ENCODE measurements around the gene ITGBL1.

The ITGBL1 gene, protein sequence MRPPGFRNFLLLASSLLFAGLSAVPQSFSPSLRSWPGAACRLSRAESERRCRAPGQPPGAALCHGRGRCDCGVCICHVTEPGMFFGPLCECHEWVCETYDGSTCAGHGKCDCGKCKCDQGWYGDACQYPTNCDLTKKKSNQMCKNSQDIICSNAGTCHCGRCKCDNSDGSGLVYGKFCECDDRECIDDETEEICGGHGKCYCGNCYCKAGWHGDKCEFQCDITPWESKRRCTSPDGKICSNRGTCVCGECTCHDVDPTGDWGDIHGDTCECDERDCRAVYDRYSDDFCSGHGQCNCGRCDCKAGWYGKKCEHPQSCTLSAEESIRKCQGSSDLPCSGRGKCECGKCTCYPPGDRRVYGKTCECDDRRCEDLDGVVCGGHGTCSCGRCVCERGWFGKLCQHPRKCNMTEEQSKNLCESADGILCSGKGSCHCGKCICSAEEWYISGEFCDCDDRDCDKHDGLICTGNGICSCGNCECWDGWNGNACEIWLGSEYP

GRCh38 chr13:101452519-101453485 lies at the start of gene ITGBL1:
ITGBL1 (plus strand) TSS chr13:101452675; CDS start chr13:101452834, 159 bp downstream.
- no peak within 1 kb of the TSS for H3K4me3 ChIP-seq (ENCODE audit: low read depth, low read length, poor library complexity, severe bottlenecking)
- H3K36me3 ChIP-seq (ENCODE audit: insufficient read depth, low read length): no peaks in the 10 kb centered on the region
- TF ChIP-seq CTCF (IDR thresholded peaks at IDR 0.05; ENCODE audit: low read length) (no peak), EZH2 (IDR thresholded peaks at IDR 0.05; ENCODE audit: borderline replicate concordance, low read length) (no peak)
- H3K4me1 ChIP-seq (ENCODE audit: insufficient read depth, low read length, severe bottlenecking): no peaks in the 10 kb centered on the region
- H4K20me1 ChIP-seq (ENCODE audit: insufficient read depth, low read length): no peaks in the 10 kb centered on the region
- H3K9me3 ChIP-seq (ENCODE audit: low read length): no peaks in the 10 kb centered on the region
- H3K4me2 ChIP-seq (ENCODE audit: low read length): no peak within 1 kb of the TSS
- no peaks in the 10 kb centered on the region for H3K9me2 ChIP-seq (ENCODE audit: low read depth, low read length)
- no peak within 1 kb of the TSS for H3K27ac ChIP-seq (ENCODE audit: low read depth, low read length, poor library complexity, severe bottlenecking)
- H3F3A ChIP-seq (ENCODE audit: insufficient read depth, low read length): no peaks in the 10 kb centered on the region
- H3K9ac ChIP-seq (ENCODE audit: low read length): no peak within 1 kb of the TSS
- no peak within 1 kb of the TSS for H2AFZ ChIP-seq (ENCODE audit: low read length)
- no peaks in the 10 kb centered on the region for H3K27me3 ChIP-seq (ENCODE audit: insufficient read depth, low read length)
- no peaks in the 10 kb centered on the region for H3K79me2 ChIP-seq (ENCODE audit: insufficient read depth, low read length)

DNA sequence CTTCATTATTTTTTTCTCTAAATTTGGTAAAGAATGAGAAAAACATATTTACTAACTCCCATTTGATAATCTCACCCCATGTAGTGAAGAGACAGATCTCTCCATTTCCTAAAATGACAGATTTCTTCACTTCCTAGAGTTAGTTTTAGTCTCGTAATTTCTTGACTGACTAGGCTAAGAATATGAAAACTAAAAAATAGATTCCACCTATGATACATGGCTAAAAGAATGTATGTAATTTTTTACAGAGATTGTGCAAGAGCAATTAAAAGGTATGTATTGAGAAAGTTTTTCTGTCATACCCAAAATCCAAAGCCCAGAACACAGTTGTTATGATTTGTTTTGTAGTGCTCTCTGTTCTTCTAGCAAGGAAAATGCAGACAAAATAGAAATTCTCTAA lies 45.7 kb upstream of the ITGBL1 start:
- no peaks in the 10 kb centered on the region for H3K79me2 ChIP-seq (ENCODE audit: insufficient read depth, low read length)
- H3F3A ChIP-seq (ENCODE audit: insufficient read depth, low read length): no peaks in the 10 kb centered on the region
- H3K4me3 ChIP-seq (ENCODE audit: low read depth, low read length, poor library complexity, severe bottlenecking): no peak overlapping the region
- no peak overlapping the region for H3K9ac ChIP-seq (ENCODE audit: low read length)
- TF ChIP-seq CTCF (IDR thresholded peaks at IDR 0.05; ENCODE audit: low read length) (no peak), EZH2 (IDR thresholded peaks at IDR 0.05; ENCODE audit: borderline replicate concordance, low read length) (no peak)
- no peaks in the 10 kb centered on the region for H3K9me3 ChIP-seq (ENCODE audit: low read length)
- H3K27ac ChIP-seq (ENCODE audit: low read depth, low read length, poor library complexity, severe bottlenecking): no peak overlapping the region
- H3K27me3 ChIP-seq (ENCODE audit: insufficient read depth, low read length): no peaks in the 10 kb centered on the region
- H2AFZ ChIP-seq (ENCODE audit: low read length): no peak overlapping the region
- no peaks in the 10 kb centered on the region for H3K9me2 ChIP-seq (ENCODE audit: low read depth, low read length)
- H3K4me2 ChIP-seq (ENCODE audit: low read length): no peak overlapping the region
- no peaks in the 10 kb centered on the region for H3K4me1 ChIP-seq (ENCODE audit: insufficient read depth, low read length, severe bottlenecking)
- no peaks in the 10 kb centered on the region for H4K20me1 ChIP-seq (ENCODE audit: insufficient read depth, low read length)
- no peaks in the 10 kb centered on the region for H3K36me3 ChIP-seq (ENCODE audit: insufficient read depth, low read length)

DNA sequence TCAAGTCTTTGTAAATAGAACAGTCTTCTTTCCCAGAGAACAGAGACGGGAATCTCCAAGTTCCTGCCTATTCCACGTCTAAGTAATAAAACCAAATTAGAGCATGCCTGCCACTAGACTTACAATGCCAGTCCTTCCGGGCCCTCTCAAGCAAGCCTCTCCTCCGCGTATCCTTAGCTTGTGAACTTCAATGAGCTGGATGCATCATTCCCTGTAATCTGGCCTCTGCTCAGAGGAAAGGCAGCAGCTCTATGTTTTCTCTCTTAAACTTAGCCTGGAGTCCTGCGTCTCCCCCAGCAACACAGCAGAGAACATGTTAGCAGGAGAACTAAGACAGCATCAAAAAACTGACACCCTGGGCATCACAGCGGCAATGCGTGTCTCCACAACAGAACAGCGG lies 44.3 kb upstream of the ITGBL1 start:
- H3K9me2 ChIP-seq (ENCODE audit: low read depth, low read length): no peaks in the 10 kb centered on the region
- no peaks in the 10 kb centered on the region for H3K79me2 ChIP-seq (ENCODE audit: insufficient read depth, low read length)
- no peak overlapping the region for H3K27ac ChIP-seq (ENCODE audit: low read depth, low read length, poor library complexity, severe bottlenecking)
- no peaks in the 10 kb centered on the region for H3K36me3 ChIP-seq (ENCODE audit: insufficient read depth, low read length)
- H3K4me2 ChIP-seq (ENCODE audit: low read length): no peak overlapping the region
- H2AFZ ChIP-seq (ENCODE audit: low read length): no peak overlapping the region
- H3K4me3 ChIP-seq (ENCODE audit: low read depth, low read length, poor library complexity, severe bottlenecking): no peak overlapping the region
- H3K4me1 ChIP-seq (ENCODE audit: insufficient read depth, low read length, severe bottlenecking): no peaks in the 10 kb centered on the region
- no peaks in the 10 kb centered on the region for H4K20me1 ChIP-seq (ENCODE audit: insufficient read depth, low read length)
- no peak overlapping the region for H3K9ac ChIP-seq (ENCODE audit: low read length)
- no peak for TF ChIP-seq CTCF (IDR thresholded peaks at IDR 0.05; ENCODE audit: low read length)
- TF ChIP-seq EZH2 (IDR thresholded peaks at IDR 0.05; ENCODE audit: borderline replicate concordance, low read length): no peak
- no peaks in the 10 kb centered on the region for H3F3A ChIP-seq (ENCODE audit: insufficient read depth, low read length)
- H3K9me3 ChIP-seq (ENCODE audit: low read length): no peaks in the 10 kb centered on the region
- H3K27me3 ChIP-seq (ENCODE audit: insufficient read depth, low read length): no peaks in the 10 kb centered on the region
